ENCODE measurements around the gene CHD8. TPM values are rescaled to one million over a fixed set of nuclear protein-coding genes. Genes with fewer than 3 reads are reported as not detected.

Gene CHD8
- total and polyA plus RNA-seq, 10 of the 15 experiments (the other 5 are each of a cell fraction or from before 2014, with no cell fraction given) = 20.2 to 79.5 (median 35.5) TPM

- TF ChIP-seq WRNIP1 (IDR thresholded peaks at IDR 0.05; ENCODE audit: borderline replicate concordance, low read depth, low read length) (no peak), MXI1 (IDR thresholded peaks at IDR 0.05; ENCODE audit: low read depth, low read length) (peak; percentile 96), RAD21 (IDR thresholded peaks at IDR 0.05; ENCODE audit: insufficient read depth, low read depth, low read length) (peak; percentile 45), EGR1 (IDR thresholded peaks at IDR 0.05; ENCODE audit: borderline replicate concordance in 1 of 2, low read depth in 2 of 2, low read length in 2 of 2) (peak in 1 of 2 experiments; percentile 2; a peak in 1 of 3 replicates), USF2 (IDR thresholded peaks at IDR 0.05; ENCODE audit: borderline replicate concordance, low read depth, low read length) (no peak), MEF2B (IDR thresholded peaks at IDR 0.05; ENCODE audit: partially characterized antibody, poor library complexity, severe bottlenecking) (no peak), TBL1XR1 (IDR thresholded peaks at IDR 0.05; ENCODE audit: low read depth, low read length) (peak; percentile 76), EED (IDR thresholded peaks at IDR 0.05; ENCODE audit: low read depth) (no peak), NRF1 (conservative IDR thresholded peaks at IDR 0.05; ENCODE audit: low read depth, low read length) (no peak), KDM1A (IDR thresholded peaks at IDR 0.05; ENCODE audit: borderline replicate concordance) (no peak), ETV6 (conservative IDR thresholded peaks at IDR 0.05 in 1 of 2, IDR thresholded peaks at IDR 0.05 in 1 of 2; ENCODE audit: borderline replicate concordance in 1 of 2, low read depth in 1 of 2) (no peak; a peak in 1 of 4 replicates), BCL11A (IDR thresholded peaks at IDR 0.05; ENCODE audit: low read depth, low read length) (no peak), NR2F1 (conservative IDR thresholded peaks at IDR 0.05) (0 out of 2 replicates have a peak, but pooled peaks have one; percentile 13), HDAC6 (IDR thresholded peaks at IDR 0.05; ENCODE audit: unreplicated experiment) (no peak), NFYB (IDR thresholded peaks at IDR 0.05; ENCODE audit: insufficient read depth, low read depth, low read length) (peak; percentile 85)
- TF ChIP-seq, protein P1, sequence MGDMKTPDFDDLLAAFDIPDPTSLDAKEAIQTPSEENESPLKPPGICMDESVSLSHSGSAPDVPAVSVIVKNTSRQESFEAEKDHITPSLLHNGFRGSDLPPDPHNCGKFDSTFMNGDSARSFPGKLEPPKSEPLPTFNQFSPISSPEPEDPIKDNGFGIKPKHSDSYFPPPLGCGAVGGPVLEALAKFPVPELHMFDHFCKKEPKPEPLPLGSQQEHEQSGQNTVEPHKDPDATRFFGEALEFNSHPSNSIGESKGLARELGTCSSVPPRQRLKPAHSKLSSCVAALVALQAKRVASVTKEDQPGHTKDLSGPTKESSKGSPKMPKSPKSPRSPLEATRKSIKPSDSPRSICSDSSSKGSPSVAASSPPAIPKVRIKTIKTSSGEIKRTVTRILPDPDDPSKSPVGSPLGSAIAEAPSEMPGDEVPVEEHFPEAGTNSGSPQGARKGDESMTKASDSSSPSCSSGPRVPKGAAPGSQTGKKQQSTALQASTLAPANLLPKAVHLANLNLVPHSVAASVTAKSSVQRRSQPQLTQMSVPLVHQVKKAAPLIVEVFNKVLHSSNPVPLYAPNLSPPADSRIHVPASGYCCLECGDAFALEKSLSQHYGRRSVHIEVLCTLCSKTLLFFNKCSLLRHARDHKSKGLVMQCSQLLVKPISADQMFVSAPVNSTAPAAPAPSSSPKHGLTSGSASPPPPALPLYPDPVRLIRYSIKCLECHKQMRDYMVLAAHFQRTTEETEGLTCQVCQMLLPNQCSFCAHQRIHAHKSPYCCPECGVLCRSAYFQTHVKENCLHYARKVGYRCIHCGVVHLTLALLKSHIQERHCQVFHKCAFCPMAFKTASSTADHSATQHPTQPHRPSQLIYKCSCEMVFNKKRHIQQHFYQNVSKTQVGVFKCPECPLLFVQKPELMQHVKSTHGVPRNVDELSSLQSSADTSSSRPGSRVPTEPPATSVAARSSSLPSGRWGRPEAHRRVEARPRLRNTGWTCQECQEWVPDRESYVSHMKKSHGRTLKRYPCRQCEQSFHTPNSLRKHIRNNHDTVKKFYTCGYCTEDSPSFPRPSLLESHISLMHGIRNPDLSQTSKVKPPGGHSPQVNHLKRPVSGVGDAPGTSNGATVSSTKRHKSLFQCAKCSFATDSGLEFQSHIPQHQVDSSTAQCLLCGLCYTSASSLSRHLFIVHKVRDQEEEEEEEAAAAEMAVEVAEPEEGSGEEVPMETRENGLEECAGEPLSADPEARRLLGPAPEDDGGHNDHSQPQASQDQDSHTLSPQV (IDR thresholded peaks at IDR 0.05) = peak; percentile 87
- TF ChIP-seq, protein P2, sequence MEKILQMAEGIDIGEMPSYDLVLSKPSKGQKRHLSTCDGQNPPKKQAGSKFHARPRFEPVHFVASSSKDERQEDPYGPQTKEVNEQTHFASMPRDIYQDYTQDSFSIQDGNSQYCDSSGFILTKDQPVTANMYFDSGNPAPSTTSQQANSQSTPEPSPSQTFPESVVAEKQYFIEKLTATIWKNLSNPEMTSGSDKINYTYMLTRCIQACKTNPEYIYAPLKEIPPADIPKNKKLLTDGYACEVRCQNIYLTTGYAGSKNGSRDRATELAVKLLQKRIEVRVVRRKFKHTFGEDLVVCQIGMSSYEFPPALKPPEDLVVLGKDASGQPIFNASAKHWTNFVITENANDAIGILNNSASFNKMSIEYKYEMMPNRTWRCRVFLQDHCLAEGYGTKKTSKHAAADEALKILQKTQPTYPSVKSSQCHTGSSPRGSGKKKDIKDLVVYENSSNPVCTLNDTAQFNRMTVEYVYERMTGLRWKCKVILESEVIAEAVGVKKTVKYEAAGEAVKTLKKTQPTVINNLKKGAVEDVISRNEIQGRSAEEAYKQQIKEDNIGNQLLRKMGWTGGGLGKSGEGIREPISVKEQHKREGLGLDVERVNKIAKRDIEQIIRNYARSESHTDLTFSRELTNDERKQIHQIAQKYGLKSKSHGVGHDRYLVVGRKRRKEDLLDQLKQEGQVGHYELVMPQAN (conservative IDR thresholded peaks at IDR 0.05) = peak; percentile 75
These were observed at the start of gene CHD8 (continued) for GRCh38 chr14:21455912-21456667.

Data from GM12878 (cell line).